GM23338 (cell line): ENCODE measurements around the gene OR51E1. TPM values are rescaled to one million over a fixed set of nuclear protein-coding genes. Genes with fewer than 3 reads are reported as not detected.

ENCODE experiments used
- ATAC-seq: fragments of 200-7000 bp; cut with Tn5 transposase; 3 replicates; pipeline ENCODE4 v1.9.1; 2020
- DNase-seq: peaks from one replicate; pipeline ENCODE4 v3.0.0-alpha.2; 2015; ENCODE audit warnings: low spot score
- H2AFZ ChIP-seq: fragments of 200-600 bp; sonication (generic); 2 replicates; pipeline ENCODE4 v1.8.0; 2016; ENCODE audit warnings: antibody characterized with exemption, mild to moderate bottlenecking, moderate library complexity
- H3F3A ChIP-seq: fragments of 200-600 bp; sonication (generic); replicated peaks from 2 replicates; pipeline ENCODE4 v1.8.0; 2017; ENCODE audit warnings: antibody characterized with exemption, mixed run types, low read depth
- H3K27ac ChIP-seq: fragments of 200-600 bp; sonication (generic); 2 replicates; pipeline ENCODE4 v1.6.1; 2016; ENCODE audit warnings: low read depth
- H3K27me3 ChIP-seq: fragments of 200-600 bp; sonication (generic); 2 replicates; pipeline ENCODE4 v1.8.0; 2016; ENCODE audit warnings: mild to moderate bottlenecking, mixed run types, moderate library complexity; ENCODE audit not compliant: insufficient read depth
- H3K36me3 ChIP-seq: fragments of 200-600 bp; sonication (generic); 2 replicates; pipeline ENCODE4 v1.8.0; 2016; ENCODE audit warnings: mild to moderate bottlenecking; ENCODE audit not compliant: insufficient read depth
- H3K4me1 ChIP-seq: fragments of 200-600 bp; sonication (generic); 2 replicates; pipeline ENCODE4 v1.8.0; 2016; ENCODE audit warnings: mild to moderate bottlenecking, moderate library complexity; ENCODE audit not compliant: insufficient read depth
- H3K4me2 ChIP-seq: fragments of 200-600 bp; sonication (generic); 2 replicates; pipeline ENCODE4 v1.7.1; 2017; ENCODE audit warnings: mixed run types
- H3K4me3 ChIP-seq: fragments of 200-600 bp; sonication (generic); 2 replicates; pipeline ENCODE4 v1.6.1; 2016; ENCODE audit warnings: mixed run types
- H3K79me2 ChIP-seq: fragments of 200-600 bp; sonication (generic); replicated peaks from 2 replicates; pipeline ENCODE4 v1.8.0; 2017; ENCODE audit warnings: mild to moderate bottlenecking; ENCODE audit not compliant: insufficient read depth
- H3K9me2 ChIP-seq: fragments of 200-600 bp; sonication (generic); 2 replicates; pipeline ENCODE4 v1.8.0; 2017; ENCODE audit not compliant: insufficient read depth
- H4K20me1 ChIP-seq: fragments of 200-600 bp; sonication (generic); replicated peaks from 2 replicates; pipeline ENCODE4 v1.8.0; 2017; ENCODE audit warnings: mild to moderate bottlenecking; ENCODE audit not compliant: insufficient read depth
- H3K27ac Mint-ChIP-seq: 2 replicates; pipeline ENCODE4 v1.8.0; 2020; ENCODE audit warnings: inconsistent platforms, mild to moderate bottlenecking, moderate library complexity, mixed read lengths
- H3K27me3 Mint-ChIP-seq: 3 replicates; pipeline ENCODE4 v1.8.0; 2022; ENCODE audit warnings: low read depth, mild to moderate bottlenecking, moderate library complexity, mixed read lengths, inconsistent platforms; ENCODE audit not compliant: insufficient read depth, poor library complexity
- H3K36me3 Mint-ChIP-seq: 3 replicates; pipeline ENCODE4 v1.8.0; 2021; ENCODE audit warnings: low read depth, mild to moderate bottlenecking, inconsistent platforms, moderate library complexity, mixed read lengths
- H3K4me1 Mint-ChIP-seq: 3 replicates; pipeline ENCODE4 v1.8.0; 2020; ENCODE audit warnings: mild to moderate bottlenecking, inconsistent platforms, mixed read lengths
- H3K4me3 Mint-ChIP-seq: 3 replicates; pipeline ENCODE4 v1.8.0; 2021; ENCODE audit warnings: moderate library complexity, mild to moderate bottlenecking, inconsistent platforms, mixed read lengths
- H3K9me3 Mint-ChIP-seq: 3 replicates; pipeline ENCODE4 v1.8.0; 2020; ENCODE audit warnings: moderate library complexity, mild to moderate bottlenecking, inconsistent platforms, mixed read lengths
- CREB1 ChIP-seq: fragments of 250-450 bp; sonication (Bioruptor Pico); IDR thresholded peaks from 2 replicates; pipeline ENCODE4 v1.5.0; 2020; ENCODE audit warnings: low read depth, mild to moderate bottlenecking, moderate library complexity
- ETS1 ChIP-seq: IDR thresholded peaks from 2 replicates; pipeline ENCODE4 v1.6.1; 2016; ENCODE audit warnings: antibody characterized with exemption
- EZH2 ChIP-seq: fragments of 200-600 bp; sonication (generic); IDR thresholded peaks from one replicate; pipeline ENCODE4 v1.8.0; 2017; ENCODE audit warnings: antibody characterized with exemption, mild to moderate bottlenecking, low read depth; ENCODE audit not compliant: unreplicated experiment
- EZH2phosphoT487 ChIP-seq: fragments of 200-600 bp; sonication (generic); IDR thresholded peaks from one replicate; pipeline ENCODE4 v1.8.1; 2018; ENCODE audit warnings: antibody characterized with exemption; ENCODE audit not compliant: unreplicated experiment
- JUNB ChIP-seq: IDR thresholded peaks from one replicate; pipeline ENCODE4 v1.6.1; 2016; ENCODE audit warnings: antibody characterized with exemption; ENCODE audit not compliant: unreplicated experiment
- ZNF331 ChIP-seq: fragments of 250-450 bp; sonication (Bioruptor Pico); IDR thresholded peaks from 2 replicates; pipeline ENCODE4 v1.5.0; 2020; ENCODE audit warnings: low read depth, mild to moderate bottlenecking, moderate library complexity
- ZNF462 ChIP-seq: fragments of 250-450 bp; sonication (Bioruptor Pico); IDR thresholded peaks from 2 replicates; pipeline ENCODE4 v1.5.0; 2020; ENCODE audit warnings: mild to moderate bottlenecking, moderate library complexity
- long read RNA-seq: library from polyadenylated mRNA; unstranded; transcript quantifications from one replicate; pipeline ENCODE4 v2.0.0, GENCODE V29; 2020; ENCODE audit not compliant: unreplicated experiment
- polyA plus RNA-seq: library from polyadenylated mRNA; unstranded; fragments of >200 nt; fragmentation: Nextera tagmentation; extraction: Ambion mirVana; gene quantifications from 2 replicates; pipeline ENCODE4 v1.2.1, GENCODE V29; 2016
- total RNA-seq: library from RNA; depleted of rRNA; stranded (reverse); fragments of >200 nt; shearing (Covaris generic); gene quantifications from 2 replicates; pipeline ENCODE4 v1.2.3, GENCODE V29; 2014; rRNA removed
- TF ChIP-seq, protein P1 (sequence below): IDR thresholded peaks from one replicate; pipeline ENCODE4 v1.6.1; 2018; ENCODE audit warnings: antibody characterized with exemption; ENCODE audit not compliant: unreplicated experiment

Gene OR51E1, protein sequence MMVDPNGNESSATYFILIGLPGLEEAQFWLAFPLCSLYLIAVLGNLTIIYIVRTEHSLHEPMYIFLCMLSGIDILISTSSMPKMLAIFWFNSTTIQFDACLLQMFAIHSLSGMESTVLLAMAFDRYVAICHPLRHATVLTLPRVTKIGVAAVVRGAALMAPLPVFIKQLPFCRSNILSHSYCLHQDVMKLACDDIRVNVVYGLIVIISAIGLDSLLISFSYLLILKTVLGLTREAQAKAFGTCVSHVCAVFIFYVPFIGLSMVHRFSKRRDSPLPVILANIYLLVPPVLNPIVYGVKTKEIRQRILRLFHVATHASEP
- not detected in 2 replicates for total RNA-seq
- polyA plus RNA-seq = not detected in 2 replicates
- long read RNA-seq = 0 reads

DNA sequence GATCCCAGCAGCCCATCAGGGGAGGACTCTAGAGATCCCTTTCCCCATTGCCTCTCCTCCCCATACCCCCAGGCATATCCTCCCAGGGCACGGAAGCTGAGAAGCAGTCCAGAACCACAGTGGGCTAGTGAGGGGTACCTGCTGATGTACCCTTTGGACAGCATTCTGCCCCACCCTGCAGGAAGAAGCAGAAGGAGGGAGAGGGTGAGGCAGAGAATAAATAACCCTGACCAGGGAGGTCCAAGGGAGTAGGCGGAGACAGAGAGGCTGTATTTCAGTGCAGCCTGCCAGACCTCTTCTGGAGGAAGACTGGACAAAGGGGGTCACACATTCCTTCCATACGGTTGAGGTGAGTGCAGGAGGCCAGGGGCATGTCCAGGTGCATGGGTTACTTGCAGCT lies at the start of gene OR51E1:
Gene OR51E1, plus strand, starts transcription at position 301 of the 400 bp plus-strand sequence. CDS start 8,545 bp downstream, outside the sequence.
- Histone ChIP-seq H2AFZ (0 out of 2 replicates have a peak within 1 kb of the TSS, but pooled peaks have one; percentile 14), H3K4me3 (no peak within 1 kb of the TSS), H3F3A (no peaks in the 10 kb centered on the region), H3K36me3 (no peaks in the 10 kb centered on the region), H3K9me2 (peaks cover 16% of the 10 kb centered on the region; the same call in 1 of the 2 replicates), H3K4me2 (no peak within 1 kb of the TSS), H4K20me1 (no peaks in the 10 kb centered on the region), H3K4me1 (no peaks in the 10 kb centered on the region), H3K27ac (no peak within 1 kb of the TSS), H3K27me3 (no peaks in the 10 kb centered on the region), H3K79me2 (no peaks in the 10 kb centered on the region)
- Mint-ChIP-seq H3K4me3 (no peak within 1 kb of the TSS), H3K36me3 (no peaks in the 10 kb centered on the region), H3K27ac (no peak within 1 kb of the TSS), H3K9me3 (no peaks in the 10 kb centered on the region), H3K4me1 (no peaks in the 10 kb centered on the region; the same call in 2 of the 3 replicates), H3K27me3 (peaks cover 4% of the 10 kb centered on the region)
- ATAC-seq (no peak), DNase-seq (no peak)
- no peak for TF ChIP-seq JUNB
- TF ChIP-seq EZH2phosphoT487 = no peak
- TF ChIP-seq EZH2 = no peak

DNA sequence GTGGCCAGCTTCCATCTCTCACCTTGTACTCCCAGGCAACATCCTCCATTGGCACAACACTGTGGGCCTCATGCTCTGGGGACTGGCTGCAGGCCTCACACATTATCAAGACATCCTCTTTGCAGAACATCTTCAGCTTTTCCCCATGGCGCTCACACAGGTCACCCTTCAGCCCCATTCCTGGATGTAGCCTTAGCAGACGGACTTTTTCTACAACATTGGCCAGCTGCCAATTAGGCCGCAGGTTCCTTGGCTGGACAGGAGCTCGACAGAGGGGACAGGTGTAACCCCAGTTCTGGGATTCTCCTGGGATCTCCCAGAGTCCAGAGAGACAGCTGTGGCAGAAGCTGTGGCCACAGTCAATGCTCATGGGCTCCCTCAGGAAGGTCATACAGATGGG lies 38.7 kb upstream of the OR51E1 start:
- no peak for DNase-seq
- Histone ChIP-seq H3K79me2 (no peaks in the 10 kb centered on the region), H3K4me2 (no peak overlapping the region), H3F3A (no peaks in the 10 kb centered on the region), H3K27me3 (no peaks in the 10 kb centered on the region), H3K4me1 (peaks cover 6% of the 10 kb centered on the region), H3K36me3 (no peaks in the 10 kb centered on the region), H3K4me3 (no peak overlapping the region), H3K27ac (no peak overlapping the region), H3K9me2 (peaks cover 8% of the 10 kb centered on the region; the same call in 1 of the 2 replicates), H2AFZ (no peak overlapping the region), H4K20me1 (no peaks in the 10 kb centered on the region)
- Mint-ChIP-seq H3K4me3 (no peak overlapping the region), H3K4me1 (peaks cover 6% of the 10 kb centered on the region; the same call in 2 of the 3 replicates), H3K27ac (no peak overlapping the region), H3K36me3 (peaks cover 8% of the 10 kb centered on the region; the same call in 2 of the 3 replicates), H3K27me3 (peaks cover 4% of the 10 kb centered on the region), H3K9me3 (no peaks in the 10 kb centered on the region)
- no peak for ATAC-seq
- TF ChIP-seq ZNF462 (CRISPR knock-in tag) (no peak), CREB1 (CRISPR knock-in tag) (no peak), JUNB (no peak), ZNF331 (CRISPR knock-in tag) (no peak), EZH2phosphoT487 (no peak), ETS1 (no peak), EZH2 (no peak)
- TF ChIP-seq, protein P1, sequence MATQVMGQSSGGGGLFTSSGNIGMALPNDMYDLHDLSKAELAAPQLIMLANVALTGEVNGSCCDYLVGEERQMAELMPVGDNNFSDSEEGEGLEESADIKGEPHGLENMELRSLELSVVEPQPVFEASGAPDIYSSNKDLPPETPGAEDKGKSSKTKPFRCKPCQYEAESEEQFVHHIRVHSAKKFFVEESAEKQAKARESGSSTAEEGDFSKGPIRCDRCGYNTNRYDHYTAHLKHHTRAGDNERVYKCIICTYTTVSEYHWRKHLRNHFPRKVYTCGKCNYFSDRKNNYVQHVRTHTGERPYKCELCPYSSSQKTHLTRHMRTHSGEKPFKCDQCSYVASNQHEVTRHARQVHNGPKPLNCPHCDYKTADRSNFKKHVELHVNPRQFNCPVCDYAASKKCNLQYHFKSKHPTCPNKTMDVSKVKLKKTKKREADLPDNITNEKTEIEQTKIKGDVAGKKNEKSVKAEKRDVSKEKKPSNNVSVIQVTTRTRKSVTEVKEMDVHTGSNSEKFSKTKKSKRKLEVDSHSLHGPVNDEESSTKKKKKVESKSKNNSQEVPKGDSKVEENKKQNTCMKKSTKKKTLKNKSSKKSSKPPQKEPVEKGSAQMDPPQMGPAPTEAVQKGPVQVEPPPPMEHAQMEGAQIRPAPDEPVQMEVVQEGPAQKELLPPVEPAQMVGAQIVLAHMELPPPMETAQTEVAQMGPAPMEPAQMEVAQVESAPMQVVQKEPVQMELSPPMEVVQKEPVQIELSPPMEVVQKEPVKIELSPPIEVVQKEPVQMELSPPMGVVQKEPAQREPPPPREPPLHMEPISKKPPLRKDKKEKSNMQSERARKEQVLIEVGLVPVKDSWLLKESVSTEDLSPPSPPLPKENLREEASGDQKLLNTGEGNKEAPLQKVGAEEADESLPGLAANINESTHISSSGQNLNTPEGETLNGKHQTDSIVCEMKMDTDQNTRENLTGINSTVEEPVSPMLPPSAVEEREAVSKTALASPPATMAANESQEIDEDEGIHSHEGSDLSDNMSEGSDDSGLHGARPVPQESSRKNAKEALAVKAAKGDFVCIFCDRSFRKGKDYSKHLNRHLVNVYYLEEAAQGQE = no peak
